ENCODE data around the gene DDX6.
"Not testable (repeated sequence)": the region's sequence is repeated elsewhere in the genome, so short reads cannot be mapped to it uniquely, and the experiment has no call there.

GRCh38 chr11:118717733-118718132, 73.2 kb downstream of the DDX6 start:
- not testable (repeated sequence) for TF ChIP-seq CTCF, ZNF426 (tag by site-specific recombination; IDR thresholded peaks at IDR 0.05)
- TF ChIP-seq, protein P1, sequence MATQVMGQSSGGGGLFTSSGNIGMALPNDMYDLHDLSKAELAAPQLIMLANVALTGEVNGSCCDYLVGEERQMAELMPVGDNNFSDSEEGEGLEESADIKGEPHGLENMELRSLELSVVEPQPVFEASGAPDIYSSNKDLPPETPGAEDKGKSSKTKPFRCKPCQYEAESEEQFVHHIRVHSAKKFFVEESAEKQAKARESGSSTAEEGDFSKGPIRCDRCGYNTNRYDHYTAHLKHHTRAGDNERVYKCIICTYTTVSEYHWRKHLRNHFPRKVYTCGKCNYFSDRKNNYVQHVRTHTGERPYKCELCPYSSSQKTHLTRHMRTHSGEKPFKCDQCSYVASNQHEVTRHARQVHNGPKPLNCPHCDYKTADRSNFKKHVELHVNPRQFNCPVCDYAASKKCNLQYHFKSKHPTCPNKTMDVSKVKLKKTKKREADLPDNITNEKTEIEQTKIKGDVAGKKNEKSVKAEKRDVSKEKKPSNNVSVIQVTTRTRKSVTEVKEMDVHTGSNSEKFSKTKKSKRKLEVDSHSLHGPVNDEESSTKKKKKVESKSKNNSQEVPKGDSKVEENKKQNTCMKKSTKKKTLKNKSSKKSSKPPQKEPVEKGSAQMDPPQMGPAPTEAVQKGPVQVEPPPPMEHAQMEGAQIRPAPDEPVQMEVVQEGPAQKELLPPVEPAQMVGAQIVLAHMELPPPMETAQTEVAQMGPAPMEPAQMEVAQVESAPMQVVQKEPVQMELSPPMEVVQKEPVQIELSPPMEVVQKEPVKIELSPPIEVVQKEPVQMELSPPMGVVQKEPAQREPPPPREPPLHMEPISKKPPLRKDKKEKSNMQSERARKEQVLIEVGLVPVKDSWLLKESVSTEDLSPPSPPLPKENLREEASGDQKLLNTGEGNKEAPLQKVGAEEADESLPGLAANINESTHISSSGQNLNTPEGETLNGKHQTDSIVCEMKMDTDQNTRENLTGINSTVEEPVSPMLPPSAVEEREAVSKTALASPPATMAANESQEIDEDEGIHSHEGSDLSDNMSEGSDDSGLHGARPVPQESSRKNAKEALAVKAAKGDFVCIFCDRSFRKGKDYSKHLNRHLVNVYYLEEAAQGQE (tag by site-specific recombination; IDR thresholded peaks at IDR 0.05), result not testable (repeated sequence)
- TF ChIP-seq, protein P2, sequence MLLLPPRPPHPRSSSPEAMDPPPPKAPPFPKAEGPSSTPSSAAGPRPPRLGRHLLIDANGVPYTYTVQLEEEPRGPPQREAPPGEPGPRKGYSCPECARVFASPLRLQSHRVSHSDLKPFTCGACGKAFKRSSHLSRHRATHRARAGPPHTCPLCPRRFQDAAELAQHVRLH (tag by site-specific recombination; IDR thresholded peaks at IDR 0.05), result not testable (repeated sequence)

Measured in HEK293 (cell line).